ENCODE results near the gene MFN2. TPM values are rescaled to one million over a fixed set of nuclear protein-coding genes. Genes with fewer than 3 reads are reported as not detected.
A peak's percentile ranks its signal among the peaks of the same experiment; 100 is the strongest.

MFN2 gene
- total and polyA plus RNA-seq, 9 of the 15 experiments (the other 6 are each of a cell fraction or from before 2014, with no cell fraction given), result 10.5 to 158 (median 87.1) TPM

- TF ChIP-seq REST (IDR thresholded peaks at IDR 0.05; ENCODE audit: borderline replicate concordance), result no peak
- TF ChIP-seq REST (CRISPR knock-in tag; IDR thresholded peaks at IDR 0.05; ENCODE audit: low read depth), result 0 out of 2 replicates have a peak, but pooled peaks have one; percentile 35
- TF ChIP-seq FIP1L1 (IDR thresholded peaks at IDR 0.05; ENCODE audit: low read depth, low read length, poor library complexity, severe bottlenecking), result peak; percentile 43
- TF ChIP-seq NFE2 (IDR thresholded peaks at IDR 0.05; ENCODE audit: low read depth), result 0 out of 2 replicates have a peak, but pooled peaks have one; percentile 2
- peak; percentile 90 for TF ChIP-seq POLR2H (tag; IDR thresholded peaks at IDR 0.05; ENCODE audit: low read depth)
- 0 out of 4 replicates have a peak, but pooled peaks of 1 of the 2 experiments have one; percentile 52 for TF ChIP-seq TEAD1 (CRISPR knock-in tag; IDR thresholded peaks at IDR 0.05)
- no peak for TF ChIP-seq CHD4 (IDR thresholded peaks at IDR 0.05; ENCODE audit: insufficient read depth, insufficient replicate concordance, low read depth, low read length, poor library complexity, severe bottlenecking)
- no peak for TF ChIP-seq PYGO2 (tag; IDR thresholded peaks at IDR 0.05)
- TF ChIP-seq ZNF3 (CRISPR knock-in tag; IDR thresholded peaks at IDR 0.05), result no peak
- peak; percentile 59 for TF ChIP-seq U2AF1 (optimal IDR thresholded peaks at IDR 0.05; ENCODE audit: low read depth, low read length)
- no peak for TF ChIP-seq ZNF551 (CRISPR knock-in tag; IDR thresholded peaks at IDR 0.05)
- TF ChIP-seq ATF7 (IDR thresholded peaks at IDR 0.05), result peak; percentile 62
- TF ChIP-seq MCM5 (IDR thresholded peaks at IDR 0.05; ENCODE audit: low read depth), result no peak
- TF ChIP-seq ETV1 (tag; conservative IDR thresholded peaks at IDR 0.05; ENCODE audit: low read depth), result peak; percentile 75
- no peak for TF ChIP-seq HIVEP1 (CRISPR knock-in tag; IDR thresholded peaks at IDR 0.05)
- TF ChIP-seq ZNF589 (CRISPR knock-in tag; IDR thresholded peaks at IDR 0.05; ENCODE audit: low read depth), result 0 out of 2 replicates have a peak, but pooled peaks have one; percentile 65
- TF ChIP-seq KAT2B (IDR thresholded peaks at IDR 0.05; ENCODE audit: low read depth, low read length), result no peak
- no peak for TF ChIP-seq ZNF77 (CRISPR knock-in tag; IDR thresholded peaks at IDR 0.05)
- peak; percentile 80 for TF ChIP-seq MAX (CRISPR knock-in tag; IDR thresholded peaks at IDR 0.05)
- no peak for TF ChIP-seq ZNF561 (CRISPR knock-in tag; conservative IDR thresholded peaks at IDR 0.05)
These were observed 45.8 kb upstream of the MFN2 start, which contains the start of gene PLOD1 (continued) for GRCh38 chr1:11934302-11935056.
